ENCODE results near the gene PCDHB9.

The PCDHB9 gene

GRCh38 chr5:141236516-141237313, 49.8 kb downstream of the PCDHB9 start:
- DNase-seq (ENCODE audit: low read depth, low spot score) = no peak

Data from astrocyte of the hippocampus (primary cell).